ENCODE data around the gene LRRK1.

DNA sequence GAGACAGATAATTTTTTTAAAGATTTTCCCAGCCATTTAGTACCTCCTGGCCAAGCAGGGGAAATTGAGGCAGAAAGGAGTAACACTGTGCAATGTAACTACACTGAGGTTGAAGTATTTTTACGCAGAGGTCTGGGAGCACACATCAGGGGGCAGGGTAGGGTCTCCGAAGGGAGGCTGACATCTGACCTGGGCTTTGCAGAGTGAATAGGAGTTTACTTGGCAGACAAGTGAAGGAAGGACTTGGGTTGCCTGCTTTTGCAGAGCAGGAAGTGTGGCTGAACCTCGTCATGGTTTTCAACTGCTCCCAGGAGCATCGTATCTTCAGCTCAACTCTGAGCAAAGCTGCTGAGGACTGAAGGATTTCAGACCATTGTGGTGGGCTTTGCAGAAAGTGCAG lies 66.2 kb downstream of the LRRK1 start:
- TF ChIP-seq POLR2A (IDR thresholded peaks at IDR 0.05) = no peak
- TF ChIP-seq, protein P1, sequence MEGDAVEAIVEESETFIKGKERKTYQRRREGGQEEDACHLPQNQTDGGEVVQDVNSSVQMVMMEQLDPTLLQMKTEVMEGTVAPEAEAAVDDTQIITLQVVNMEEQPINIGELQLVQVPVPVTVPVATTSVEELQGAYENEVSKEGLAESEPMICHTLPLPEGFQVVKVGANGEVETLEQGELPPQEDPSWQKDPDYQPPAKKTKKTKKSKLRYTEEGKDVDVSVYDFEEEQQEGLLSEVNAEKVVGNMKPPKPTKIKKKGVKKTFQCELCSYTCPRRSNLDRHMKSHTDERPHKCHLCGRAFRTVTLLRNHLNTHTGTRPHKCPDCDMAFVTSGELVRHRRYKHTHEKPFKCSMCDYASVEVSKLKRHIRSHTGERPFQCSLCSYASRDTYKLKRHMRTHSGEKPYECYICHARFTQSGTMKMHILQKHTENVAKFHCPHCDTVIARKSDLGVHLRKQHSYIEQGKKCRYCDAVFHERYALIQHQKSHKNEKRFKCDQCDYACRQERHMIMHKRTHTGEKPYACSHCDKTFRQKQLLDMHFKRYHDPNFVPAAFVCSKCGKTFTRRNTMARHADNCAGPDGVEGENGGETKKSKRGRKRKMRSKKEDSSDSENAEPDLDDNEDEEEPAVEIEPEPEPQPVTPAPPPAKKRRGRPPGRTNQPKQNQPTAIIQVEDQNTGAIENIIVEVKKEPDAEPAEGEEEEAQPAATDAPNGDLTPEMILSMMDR (IDR thresholded peaks at IDR 0.05) = no peak

All from uterus (tissue), 2 donors.